CD4-positive, alpha-beta T cell treated with Interleukin-4 for 1 hour (primary cell): Measurements from ENCODE around the gene FADD.
"Not testable (repeated sequence)": the region's sequence is repeated elsewhere in the genome, so short reads cannot be mapped to it uniquely, and the experiment has no call there.

Source experiments
- DNase-seq, 2 donors: peaks; one replicate each; pipeline ENCODE4 v3.0.0-alpha.2; 2020 to 2022

The FADD gene

GRCh38 chr11:70205766-70206165, 2.7 kb downstream of the FADD start:
- DNase-seq: no peak

- DNase-seq: no peak
Measured at GRCh38 chr11:70206226-70206981, 3.3 kb downstream of the FADD start.

GRCh38 chr11:70206982-70207376, 3.9 kb downstream of the FADD start:
- no peak for DNase-seq

GRCh38 chr11:70207531-70208131, 4.5 kb downstream of the FADD start:
- no peak for DNase-seq

DNA sequence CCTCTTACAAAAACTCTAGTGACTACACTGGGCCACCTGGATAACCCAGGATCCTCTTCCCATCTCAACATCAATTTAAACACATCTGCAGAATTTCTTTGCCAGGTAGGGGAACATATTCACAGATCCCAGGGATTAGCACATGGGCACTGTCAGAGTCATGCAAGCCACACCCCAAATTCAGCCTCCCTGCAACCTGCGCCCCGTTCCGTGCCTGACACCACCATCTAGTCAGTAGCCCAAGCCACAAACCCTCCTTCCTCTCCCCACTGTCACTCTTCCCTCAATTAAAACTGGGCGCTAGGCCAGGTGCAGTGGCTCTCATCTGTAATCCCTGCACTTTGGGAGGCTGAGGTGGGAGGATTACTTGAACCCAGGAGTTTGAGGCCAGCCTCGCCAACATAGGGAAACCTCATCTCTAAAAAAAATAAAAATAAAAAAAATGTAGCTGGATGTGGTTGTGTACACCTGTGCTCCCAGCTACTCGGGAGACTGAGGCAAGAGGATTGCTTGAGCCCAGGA, 6.4 kb downstream of the FADD start:
- no peak for DNase-seq

- DNase-seq: no peak
Measured at GRCh38 chr11:70210051-70210501, 7.0 kb downstream of the FADD start.

DNA sequence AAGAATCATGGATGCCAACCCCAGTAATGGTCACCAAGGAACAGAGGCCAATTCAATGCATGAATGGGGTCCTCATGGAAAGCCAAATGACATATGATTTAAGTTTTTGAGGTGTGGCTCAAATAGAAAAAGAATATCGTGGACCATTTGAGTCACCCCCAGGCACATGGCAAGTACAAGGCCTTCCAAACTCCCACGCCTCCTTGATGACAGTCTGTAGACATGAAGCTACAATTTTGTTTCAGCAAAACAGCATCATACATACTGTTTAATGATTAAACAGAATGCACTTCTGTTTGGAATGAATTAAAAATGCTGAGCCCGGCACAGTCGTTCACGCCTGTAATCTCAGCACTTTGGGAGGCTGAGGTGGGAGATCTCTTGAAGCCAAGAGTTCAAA, 7.4 kb downstream of the FADD start:
- DNase-seq: no peak

- DNase-seq: no peak
Measured at GRCh38 chr11:70212227-70212811, 9.2 kb downstream of the FADD start.

GRCh38 chr11:70217388-70217787, 14.3 kb downstream of the FADD start:
- not testable (repeated sequence) for DNase-seq

DNA sequence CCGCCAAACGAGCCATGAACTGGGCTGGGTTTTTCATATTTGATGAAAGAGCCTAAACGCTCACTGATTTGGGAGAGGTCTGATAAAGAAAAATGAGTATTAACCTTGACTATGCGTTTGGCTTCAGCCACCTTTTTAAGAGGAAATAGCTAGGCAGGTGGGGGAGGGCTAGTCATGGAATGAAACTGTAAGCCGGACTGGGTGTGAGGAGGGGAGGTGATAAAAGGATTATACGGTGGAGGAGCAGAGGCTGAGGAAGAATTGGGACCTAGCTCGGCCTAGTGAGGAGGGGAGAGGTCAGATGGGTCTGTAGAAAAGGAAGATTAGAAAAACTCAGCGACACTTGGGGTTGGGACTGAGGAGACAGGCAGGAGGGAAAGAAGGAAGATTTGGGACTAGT, 15.0 kb downstream of the FADD start:
- DNase-seq: not testable (repeated sequence)

DNA sequence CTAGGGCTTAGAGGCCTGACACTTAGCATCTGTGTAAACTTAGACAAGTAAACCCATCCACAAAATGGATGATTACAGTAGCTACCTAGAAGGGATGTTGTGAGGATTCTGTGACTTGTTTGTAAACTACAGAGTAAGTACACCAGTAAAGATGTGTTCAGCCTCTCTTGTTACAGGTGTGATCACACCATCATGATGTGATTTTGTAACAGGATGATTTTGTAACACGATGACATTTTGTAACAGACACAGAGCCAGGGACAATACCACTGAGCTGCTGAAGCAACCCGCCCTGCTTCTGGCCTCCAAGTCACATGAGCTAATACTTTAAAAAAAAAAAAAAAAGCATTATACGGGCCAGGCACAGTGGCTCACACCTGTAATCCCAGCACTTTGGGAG, 17.0 kb downstream of the FADD start:
- DNase-seq: no peak

DNA sequence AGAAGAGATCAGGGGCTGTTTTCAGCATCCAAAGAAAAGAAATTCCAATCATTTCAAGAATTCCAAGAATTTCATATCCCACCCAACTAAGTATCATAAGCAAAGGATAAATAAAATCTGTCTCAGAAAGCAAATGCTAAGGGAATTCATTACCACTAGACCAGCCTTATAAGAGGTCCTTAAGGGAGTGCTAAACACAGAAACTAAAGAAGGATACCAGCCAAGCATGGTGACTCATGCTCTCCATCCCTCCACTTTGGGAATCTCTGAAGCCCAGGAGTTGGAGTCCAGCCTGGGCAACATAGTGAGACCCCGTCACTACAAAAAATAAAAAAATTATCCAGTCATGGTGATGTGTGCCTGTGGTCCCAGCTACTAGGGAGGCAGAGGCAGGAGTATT, 17.8 kb downstream of the FADD start:
- no peak for DNase-seq

DNA sequence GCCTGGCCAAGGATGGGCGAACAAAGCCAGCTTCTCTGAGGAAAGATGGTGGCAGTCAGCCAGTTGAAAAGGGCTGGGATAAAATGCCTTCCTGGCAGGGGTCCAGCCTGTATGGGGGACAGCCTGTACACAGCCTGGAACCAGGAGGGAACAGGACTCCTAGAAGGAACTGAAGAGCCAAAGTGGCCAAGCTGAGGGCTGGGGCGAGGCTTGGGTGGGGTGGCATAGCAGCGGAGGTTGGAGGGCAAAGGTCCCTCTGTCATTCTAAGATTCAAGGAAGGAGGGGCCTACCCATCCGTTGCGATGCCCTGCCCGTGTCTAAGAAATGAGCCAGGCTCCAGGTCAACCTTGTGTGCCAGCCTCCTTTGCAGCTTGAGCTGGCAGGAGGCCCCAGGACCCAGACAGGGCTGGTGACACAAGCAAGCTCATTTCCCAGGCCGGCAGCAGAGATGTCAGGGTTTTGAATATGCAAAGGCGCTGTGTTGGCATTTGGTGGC, 22.6 kb downstream of the FADD start:
- DNase-seq: no peak

DNA sequence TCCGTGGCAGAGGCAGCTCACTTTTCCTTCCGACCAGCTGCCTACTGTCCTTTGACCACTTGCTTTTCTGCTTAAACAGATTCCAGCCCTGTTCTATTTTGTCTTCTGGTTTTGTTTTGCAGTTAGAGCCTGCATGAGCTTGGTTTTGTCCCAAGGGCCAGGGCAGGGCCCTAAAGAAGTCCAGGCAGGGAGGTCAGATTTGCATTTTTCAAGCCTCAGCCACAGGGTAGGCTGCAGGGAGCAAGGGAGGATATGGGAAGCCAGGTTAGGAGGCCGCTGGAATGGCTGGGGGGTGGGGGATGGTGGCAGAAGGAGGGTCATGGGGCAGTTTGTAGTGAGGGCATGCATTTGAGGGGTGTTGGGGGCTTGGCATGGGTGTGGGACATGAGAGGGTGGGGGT, 23.1 kb downstream of the FADD start:
- DNase-seq: no peak

- no peak for DNase-seq
Measured at GRCh38 chr11:70226967-70227366, 23.9 kb downstream of the FADD start.

DNA sequence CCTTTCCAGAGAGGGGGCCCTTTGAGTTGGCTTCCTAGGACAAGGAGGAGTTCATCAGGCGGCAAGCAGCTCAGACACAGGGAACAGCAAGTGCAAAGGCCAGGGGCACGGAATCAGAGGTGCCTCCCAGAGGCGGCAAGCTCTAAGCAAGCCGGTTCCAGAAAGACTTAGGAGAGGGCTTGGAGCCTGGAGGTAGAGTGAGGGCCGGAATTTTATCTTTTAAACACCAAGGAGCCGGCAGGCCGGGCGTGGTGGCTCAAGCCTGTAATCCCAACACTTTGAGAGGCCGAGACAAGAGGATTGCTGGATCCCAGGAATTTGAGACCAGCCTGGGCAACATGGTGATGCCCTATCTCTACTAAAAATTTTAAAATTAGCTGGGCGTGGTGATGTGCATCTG, 26.6 kb downstream of the FADD start:
- no peak for DNase-seq

DNA sequence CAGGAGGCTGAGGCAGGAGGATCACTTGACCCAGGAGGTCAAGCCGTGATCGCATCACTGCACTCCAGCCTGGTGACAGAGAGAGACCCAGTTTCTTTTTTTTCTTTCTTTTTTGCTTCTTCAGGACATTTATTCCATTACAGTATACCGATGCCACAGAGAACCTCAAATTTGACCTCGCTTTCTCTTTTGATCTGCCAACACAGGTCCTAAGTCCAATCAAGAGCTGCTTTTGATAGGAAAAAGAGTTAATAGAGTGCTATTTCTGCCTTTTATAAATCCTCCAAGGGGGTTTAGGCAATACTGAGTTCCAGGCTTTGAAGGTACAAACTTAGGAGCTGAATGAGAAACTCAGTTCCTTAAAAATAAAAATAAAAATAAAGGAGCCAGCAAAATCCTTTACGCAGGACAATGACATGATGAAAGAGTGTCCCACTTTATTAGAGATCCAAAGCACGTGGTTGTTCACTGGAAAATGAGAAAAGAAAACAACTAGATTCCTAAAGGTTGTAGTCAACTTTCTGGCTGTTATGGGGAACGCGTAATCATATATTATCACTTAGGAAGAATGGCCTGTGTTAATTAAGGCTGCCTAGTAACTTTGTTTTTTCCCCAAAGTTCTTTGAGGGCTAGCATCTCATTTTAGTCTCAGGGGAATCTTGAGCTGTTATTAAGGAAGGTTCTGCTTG, 27.2 kb downstream of the FADD start:
- no peak for DNase-seq

GRCh38 chr11:70230840-70231710, 28.0 kb downstream of the FADD start:
- no peak for DNase-seq

- DNase-seq: no peak
Measured at GRCh38 chr11:70233034-70233433, 29.9 kb downstream of the FADD start.

DNA sequence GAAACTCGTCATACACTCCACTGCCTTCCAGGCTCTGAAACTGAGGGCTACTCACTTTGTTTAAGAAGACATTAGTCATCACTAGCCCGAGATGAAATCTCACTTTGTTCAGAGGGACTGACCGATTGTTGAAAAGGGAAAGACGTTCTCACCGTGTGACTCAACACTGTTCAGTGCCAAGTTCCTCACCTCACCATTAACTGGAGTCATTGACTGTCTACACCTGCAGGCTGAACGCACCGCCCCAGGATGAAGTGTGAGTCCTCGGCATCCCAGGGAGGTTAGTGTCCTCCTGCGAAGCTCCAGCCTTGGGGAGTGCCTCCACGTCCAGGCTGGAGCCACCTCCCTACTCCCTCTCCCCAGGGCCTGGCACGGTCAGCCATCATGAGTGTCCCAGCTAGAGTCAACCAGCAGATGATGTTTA, 30.4 kb downstream of the FADD start:
- DNase-seq: no peak

GRCh38 chr11:70233962-70234361, 30.9 kb downstream of the FADD start:
- DNase-seq: no peak

DNA sequence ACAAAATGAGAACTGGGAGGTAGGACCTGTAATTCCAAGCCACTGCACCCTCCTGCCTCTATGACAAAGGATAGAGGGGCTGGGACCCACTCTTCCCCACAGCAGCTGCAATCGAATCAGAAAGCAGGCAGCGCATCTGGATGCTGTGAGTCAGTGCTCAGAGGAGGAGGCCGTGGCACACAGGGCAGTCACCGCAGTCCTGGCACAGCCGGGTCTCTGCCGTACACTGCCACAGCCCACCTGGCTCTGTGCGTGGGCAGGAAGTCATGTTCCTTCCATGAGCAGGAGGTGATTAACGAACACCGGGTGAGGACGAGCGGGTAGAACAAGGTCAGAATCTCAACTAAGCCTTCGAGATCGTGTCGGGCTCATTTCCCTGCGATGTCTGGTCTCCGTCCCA, 37.2 kb downstream of the FADD start:
- no peak for DNase-seq
